Epidermal melanocyte (primary cell): ENCODE results near the gene NDUFS6.
A peak's percentile ranks its signal among the peaks of the same experiment; 100 is the strongest.
"Not testable (repeated sequence)": the region's sequence is repeated elsewhere in the genome, so short reads cannot be mapped to it uniquely, and the experiment has no call there.

Experiments used
- DNase-seq: peaks from one replicate; pipeline ENCODE4 v3.0.0; 2011; ENCODE audit warnings: low spot score; ENCODE audit not compliant: insufficient read length

NDUFS6 gene

GRCh38 chr5:1797103-1797800 lies 4.0 kb upstream of the NDUFS6 start:
- DNase-seq: no peak

DNA sequence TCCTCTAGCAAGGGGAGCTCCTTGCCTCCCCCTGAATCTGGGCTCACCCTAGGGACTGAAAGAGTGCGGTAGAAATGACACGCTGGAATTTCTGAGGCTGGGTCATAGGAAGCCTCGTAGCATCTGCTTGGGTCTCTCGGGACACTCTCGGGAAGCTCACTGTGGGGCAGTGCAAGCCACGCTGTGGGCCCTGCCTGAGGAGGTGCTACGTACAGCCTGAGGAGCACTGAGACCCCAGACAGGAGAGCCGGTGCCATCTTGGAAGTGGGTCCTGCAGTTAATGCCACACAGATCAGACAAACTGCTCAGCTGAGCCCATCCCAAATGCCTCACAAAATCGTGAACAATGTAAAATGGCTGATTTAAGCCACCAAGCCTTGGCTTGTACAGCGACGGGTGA lies 3.4 kb upstream of the NDUFS6 start:
- no peak for DNase-seq

- not testable (repeated sequence) for DNase-seq
Observed at GRCh38 chr5:1798589-1798988, 2.6 kb upstream of the NDUFS6 start.

DNA sequence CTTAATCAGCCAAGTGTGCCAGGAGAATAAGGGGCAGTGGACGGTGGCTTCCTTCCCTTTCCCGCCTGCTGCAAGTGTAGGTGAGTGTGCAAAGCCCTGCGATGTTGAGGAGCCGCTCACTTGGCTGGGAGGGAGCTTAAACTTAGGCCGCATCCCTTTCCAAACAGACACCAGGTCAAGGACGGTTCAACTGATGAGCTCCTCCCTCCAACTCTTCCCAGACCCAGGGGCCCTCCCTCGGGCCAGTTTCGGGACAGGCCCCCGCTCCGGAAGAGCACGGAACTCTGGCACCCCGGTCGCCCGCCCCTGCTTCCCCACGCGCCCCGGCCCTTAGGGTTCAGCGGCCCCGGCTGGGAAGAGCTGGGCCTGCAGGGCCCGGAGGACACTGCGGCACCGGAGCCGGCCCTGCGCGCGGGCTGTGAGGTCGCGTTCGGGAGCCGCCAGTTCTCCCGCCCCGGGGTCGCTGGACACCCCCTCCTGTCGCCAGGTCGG lies 2.1 kb upstream of the NDUFS6 start:
- DNase-seq: no peak

DNA sequence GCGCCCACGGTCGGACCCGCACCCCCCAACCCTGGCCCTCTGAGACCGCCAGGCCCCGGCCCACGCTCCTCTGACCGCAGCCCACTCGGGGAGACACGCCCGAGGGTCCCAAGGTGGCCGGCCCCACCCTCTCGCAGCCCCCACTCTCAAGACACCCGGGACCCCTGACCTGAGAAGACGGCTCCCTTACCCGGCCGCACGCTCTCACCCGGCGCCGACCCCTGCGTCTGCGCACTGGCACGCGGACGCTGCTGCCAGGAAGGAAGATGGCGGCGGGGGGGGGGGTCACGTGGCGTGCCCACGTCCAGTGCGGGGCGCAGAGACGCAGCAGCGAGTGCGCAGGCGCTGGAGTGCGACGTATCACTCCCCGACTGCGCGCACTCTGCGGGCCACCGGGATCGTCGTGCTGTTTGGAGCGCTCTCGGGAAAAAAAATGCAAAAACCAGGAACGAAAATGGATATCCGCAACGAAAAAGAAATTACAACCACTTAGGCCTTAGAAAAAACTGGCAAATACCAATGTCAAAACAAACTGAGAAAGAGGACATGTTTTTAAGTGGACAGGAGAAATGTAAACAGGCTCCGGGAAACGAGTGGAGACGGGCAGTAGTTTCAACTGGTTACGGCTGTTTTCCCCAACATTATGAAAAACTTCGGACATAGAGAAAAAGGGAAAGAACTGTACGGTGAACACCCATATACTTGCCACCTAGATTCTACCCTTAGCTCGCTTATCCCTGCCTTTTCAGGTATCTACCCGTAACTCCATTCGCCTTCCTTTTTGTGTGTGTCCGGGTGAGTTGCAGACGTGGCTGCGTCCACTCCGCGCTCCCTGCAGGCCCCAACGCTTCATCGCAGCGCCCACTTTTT lies 1.4 kb upstream of the NDUFS6 start, which contains the start of gene MRPL36:
Gene MRPL36 (minus strand): TSS at position 236 of the 870 bp plus-strand sequence. CDS start 902 bp downstream, outside the sequence.
- peak; percentile 95 for DNase-seq

- DNase-seq: no peak
Observed at GRCh38 chr5:1800472-1801221, 560 bp upstream of the NDUFS6 start.

DNA sequence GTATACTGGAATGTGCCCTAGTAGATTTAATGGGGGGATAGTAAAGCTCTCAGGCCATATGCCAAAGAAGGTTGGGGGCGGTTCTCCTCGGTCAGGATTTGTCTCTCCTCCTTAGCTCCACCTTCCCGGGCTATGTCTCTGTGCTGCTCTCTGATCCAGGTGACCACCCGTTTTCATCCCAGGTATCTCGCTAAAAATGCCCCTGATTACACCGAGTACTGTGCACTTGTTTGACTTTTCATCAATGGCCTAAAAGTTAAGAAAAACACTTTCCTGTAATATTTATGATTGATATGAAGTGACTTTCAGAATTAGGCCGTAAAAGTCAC lies 724 bp downstream of the NDUFS6 start:
- no peak for DNase-seq

DNA sequence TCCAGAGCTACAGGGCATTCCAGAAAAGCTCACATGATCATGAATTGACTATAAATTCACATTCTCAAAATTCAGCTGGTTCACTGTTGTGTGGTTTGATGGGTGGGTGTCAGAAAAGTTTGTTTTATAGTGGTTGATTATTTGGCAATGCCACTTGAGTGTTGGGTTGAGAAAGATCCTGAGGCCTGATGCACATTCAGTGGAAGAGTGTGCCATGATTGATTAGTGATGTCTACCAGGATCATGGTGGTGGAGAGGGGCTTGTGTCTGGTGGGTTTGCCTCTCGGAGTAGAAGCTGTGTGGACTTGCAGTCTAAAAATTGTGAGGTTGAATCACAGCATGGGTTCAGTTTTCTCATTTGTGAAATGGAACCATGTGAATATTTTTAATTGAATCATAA lies 2.0 kb downstream of the NDUFS6 start:
- no peak for DNase-seq

DNA sequence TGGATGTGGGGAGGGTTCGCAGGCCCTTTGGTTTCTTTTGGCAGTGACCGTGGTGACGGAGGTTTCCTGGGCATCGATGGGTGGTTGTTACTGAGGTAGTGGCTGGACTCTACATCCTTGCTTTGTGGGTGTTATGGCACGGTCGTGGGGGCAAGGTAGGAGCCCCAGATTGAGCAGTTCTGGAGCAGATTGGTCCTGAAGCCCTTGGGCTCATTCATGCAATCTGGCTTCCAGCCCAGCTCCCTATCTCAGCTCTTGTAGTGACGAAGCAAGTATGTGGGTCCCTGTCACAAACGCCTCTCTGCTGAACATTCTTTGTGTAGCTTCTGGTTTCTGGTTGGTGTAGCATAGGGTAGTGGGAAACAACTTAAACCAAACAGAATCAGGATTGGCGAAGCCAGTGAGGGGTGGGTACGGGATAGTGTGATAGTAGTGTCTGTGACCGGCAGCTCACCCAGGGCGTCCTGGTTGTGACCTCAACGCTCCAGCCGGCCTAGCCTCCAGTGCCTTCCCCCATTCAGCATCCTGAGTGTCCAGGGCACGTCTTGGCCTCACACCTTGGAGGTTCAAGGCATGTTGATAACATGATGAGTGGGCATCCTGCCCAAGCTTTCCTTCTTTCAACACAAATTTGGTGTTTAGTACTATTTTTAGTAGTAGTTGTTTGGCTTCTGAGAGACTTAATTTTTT lies 2.9 kb downstream of the NDUFS6 start:
- DNase-seq: no peak

DNA sequence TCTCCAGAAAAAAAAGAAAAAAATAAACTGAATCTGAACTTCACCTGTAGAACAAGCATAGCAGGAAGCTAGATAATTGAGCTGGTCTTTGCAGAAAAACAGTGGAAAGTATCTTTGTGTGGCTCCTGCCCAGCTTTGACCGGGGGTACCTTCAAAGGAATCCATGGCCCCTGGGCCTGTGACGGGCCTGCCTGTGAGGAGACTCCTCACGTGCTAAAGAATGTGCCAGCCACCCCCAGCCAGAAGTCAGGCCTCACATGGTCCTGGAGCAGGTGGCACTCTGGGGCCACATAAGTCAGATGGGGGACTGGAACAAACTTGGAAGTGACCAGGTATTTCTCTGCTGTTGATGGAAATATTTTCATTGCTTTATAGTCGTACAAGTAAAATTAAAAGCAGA lies 4.1 kb downstream of the NDUFS6 start:
- no peak for DNase-seq

DNA sequence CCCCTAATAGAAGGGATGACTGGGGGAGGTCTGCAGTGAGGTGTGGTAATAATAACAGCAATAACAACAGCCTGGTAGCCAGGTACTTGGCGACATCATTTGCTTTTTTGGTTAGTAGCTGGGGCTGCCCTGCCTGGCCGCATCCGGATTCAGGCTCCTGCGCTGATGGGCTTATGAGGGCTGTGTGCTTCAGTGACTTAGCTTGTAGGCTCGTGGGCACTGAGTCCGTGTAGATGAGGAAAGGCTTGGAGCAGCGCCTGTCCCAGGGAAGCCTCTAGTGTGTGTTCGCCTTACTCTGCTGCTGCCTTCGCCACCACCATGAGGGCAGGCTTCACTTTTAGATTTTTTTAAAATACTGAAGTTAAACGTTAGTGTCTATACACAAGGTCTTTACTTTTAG lies 4.5 kb downstream of the NDUFS6 start:
- DNase-seq: no peak

- DNase-seq: no peak
Observed at GRCh38 chr5:1806199-1806598, 5.0 kb downstream of the NDUFS6 start.

GRCh38 chr5:1806974-1807373 lies 5.8 kb downstream of the NDUFS6 start:
- no peak for DNase-seq

DNA sequence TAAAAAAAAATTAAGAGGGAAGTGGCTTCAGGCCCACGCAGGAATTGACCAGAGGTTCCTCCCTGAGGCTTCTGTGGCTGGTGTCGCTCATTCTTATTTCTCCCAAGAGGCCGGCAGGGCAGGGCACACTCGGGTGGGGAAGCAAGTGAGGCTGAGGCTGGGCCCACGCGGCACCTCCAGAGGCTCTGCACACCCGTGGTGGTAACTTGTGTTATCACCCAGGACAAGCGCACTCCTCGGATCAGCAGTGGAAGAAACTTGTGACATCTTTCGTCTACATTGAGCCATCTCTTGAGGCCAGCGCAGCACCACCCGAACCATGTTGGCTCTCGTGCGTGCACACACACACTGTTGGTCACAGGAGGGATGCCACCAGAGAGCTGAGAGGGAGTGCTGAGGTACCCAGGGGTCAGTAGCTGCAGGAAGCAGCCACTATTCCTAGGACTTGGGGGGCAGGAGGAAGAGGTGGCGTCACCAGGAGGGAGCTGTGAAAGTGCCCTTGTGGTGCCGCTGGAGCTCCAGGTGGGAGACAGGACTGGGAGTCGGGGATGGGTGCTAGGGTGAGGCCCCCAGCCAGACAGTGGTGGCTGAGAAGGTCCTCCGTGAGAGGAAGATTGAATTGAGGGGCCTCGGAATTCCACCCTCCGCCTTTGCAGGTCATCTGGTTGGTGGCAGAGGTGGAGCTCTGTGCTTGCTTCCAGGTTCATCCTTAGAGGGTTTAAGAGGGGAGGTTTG lies 6.4 kb downstream of the NDUFS6 start:
- DNase-seq: no peak

DNA sequence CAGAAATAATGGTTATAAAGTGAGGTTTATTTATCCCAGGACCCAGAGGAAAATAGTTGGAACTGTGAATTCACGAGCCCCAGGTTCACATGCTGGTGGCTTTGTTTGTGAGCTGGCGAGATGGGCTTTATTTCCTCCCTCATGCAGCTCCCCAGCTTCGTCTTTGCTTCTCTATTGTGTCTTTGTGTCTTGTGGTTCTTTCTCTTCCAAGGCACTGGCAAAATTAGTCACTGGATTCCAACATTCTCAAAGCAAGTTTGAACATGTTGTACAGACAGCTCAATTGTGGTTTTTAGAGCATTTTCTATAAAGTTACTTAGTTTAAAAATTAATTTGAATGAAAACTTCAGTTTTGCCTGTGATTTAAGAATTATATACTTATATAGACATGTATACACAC lies 7.2 kb downstream of the NDUFS6 start:
- DNase-seq: no peak

DNA sequence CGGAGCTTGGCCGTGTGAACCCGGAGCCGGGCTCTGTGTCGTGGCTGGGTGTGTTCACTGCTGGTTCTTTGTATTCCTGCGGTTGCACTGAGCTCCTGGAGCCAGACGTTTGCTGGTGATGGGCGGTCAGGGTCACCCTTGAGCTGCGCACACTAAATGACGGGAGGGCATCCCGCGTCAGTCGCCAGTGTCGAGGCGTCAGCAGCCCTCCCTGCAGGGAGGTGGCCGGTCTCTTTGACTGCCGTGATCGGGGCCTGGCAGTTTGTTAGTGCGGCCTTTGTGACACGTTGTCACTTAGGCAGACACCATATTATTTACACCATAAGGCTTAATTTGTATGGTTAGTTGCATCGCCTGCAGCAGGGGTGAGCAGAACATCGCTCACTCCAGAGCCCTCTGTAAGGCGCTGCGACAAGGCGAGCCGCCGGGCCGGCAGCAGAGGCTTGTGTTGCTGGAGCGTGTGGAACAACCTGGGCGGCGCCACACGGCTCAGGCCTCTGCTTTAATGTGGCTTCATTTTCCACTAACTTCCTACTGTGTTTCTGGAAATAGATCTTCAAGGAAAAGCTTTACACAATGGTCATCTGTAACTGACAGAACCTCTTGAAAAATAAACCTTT lies 8.3 kb downstream of the NDUFS6 start:
- DNase-seq: no peak

DNA sequence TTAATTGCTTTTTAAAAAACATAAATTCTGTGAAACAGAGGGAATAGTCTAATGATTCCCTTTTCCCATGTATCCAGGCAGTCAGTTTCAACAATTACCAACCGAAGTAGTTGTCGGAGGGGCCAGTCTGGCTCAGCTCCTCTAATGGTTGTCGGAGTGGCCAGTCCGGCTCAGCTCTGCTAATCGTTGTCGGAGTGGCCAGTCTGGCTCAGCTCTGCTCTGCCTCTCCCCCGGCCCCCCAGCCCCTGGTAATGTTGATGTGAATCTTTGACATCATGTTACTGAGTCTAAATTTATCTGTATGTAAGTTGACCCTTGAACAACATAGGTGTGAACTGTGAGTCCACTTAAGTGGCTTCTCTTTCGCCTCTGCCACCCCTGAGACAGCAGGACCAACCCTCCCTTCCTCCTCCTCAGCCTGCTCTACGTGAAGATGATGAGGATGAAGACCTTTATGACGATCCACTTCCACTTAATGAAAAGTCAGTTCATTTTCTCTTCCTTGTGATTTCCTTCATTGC lies 9.4 kb downstream of the NDUFS6 start:
- DNase-seq: no peak

DNA sequence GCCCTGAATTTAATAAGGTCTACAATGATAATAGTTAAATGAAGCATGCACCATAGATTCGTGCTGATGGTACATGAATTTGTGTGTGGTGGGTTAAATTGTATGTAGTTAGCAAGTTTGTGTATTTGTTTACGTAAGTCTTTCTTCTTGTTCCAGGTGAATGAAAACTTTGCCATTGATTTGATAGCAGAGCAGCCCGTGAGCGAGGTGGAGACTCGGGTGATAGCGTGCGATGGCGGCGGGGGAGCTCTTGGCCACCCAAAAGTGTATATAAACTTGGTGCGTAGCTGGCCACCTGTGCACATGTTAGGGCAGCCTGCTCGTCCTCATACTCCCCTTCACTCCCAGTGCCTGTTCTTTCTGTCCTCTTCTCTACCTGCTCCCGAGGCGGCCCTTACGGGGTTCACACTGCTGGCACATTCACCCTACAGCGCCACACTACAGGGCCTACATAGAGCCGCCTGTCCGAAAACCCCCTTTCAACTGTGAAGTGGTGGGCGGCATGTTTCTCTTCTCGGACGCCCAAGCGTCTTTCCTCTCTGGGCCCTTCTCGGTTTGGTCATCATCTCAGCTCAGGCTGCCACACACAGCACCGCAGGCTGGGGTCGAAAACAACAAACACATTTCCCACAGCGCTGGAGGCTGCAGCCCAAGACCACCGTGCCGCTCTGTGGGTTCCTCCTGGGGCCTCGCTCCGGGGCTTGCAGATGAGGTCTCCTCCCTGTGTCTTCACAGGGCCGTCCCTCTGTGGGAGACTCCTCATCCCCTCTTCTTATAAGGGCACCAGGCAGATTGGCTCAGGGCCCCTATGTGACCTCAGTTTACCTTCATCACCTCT lies 13.2 kb downstream of the NDUFS6 start:
- no peak for DNase-seq
